HCT116 (cell line): ENCODE data around the gene RILPL1.

Experiments
- CTCF ChIP-seq, 3 experiments: fragments of 200-600 bp in 1 of 3; sonication (generic) in 1 of 3; IDR thresholded peaks in 2 of 3; conservative IDR thresholded peaks in 1 of 3; 2 replicates each; pipeline ENCODE4 v1.5.1; 2012 to 2017; ENCODE audit warnings: low read depth in 2 of 3, low read length in 2 of 3, antibody characterized with exemption in 1 of 3, borderline replicate concordance in 1 of 3, control low read depth in 1 of 3, mild to moderate bottlenecking in 1 of 3, mixed read lengths in 1 of 3, mixed run types in 1 of 3, moderate library complexity in 1 of 3; ENCODE audit not compliant: insufficient read depth in 1 of 3
- EZH2phosphoT487 ChIP-seq: fragments of 200-600 bp; IDR thresholded peaks from 2 replicates; pipeline ENCODE4 v1.6.1; 2018; ENCODE audit warnings: antibody characterized with exemption, borderline replicate concordance

DNA sequence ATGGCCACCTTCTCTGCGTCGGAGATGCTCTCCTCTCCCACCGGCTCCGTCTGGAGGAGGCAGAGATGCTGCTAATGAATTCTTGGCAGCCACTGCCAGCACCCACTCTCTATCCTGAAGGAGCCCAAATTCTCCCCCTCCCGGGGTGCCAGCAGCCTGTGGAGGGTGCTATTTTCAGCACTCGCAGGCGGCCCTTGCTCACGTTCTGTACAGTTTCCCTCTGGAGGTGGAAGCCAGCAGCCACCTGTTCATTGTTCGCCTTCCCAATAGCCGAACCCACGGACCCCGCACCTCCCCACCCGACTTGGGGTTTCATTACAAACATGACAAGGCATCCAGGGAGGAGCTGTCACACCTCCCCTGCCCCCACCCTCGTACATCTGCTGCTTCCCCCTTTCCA lies 47.8 kb downstream of the RILPL1 start:
- no peak for TF ChIP-seq CTCF (IDR thresholded peaks at IDR 0.05 in 2 of 3, conservative IDR thresholded peaks at IDR 0.05 in 1 of 3; ENCODE audit: borderline replicate concordance in 1 of 3, insufficient read depth in 1 of 3, low read depth in 2 of 3, low read length in 2 of 3)
- no peak for TF ChIP-seq EZH2phosphoT487
